ENCODE measurements around the gene TRPM1. TPM values are rescaled to one million over a fixed set of nuclear protein-coding genes. Genes with fewer than 3 reads are reported as not detected.

The TRPM1 gene
- total RNA-seq, 4 donors from 2014 or later, result 0.19 to 1.8 TPM; not detected in 2

GRCh38 chr15:31023841-31024240 is 77.7 kb downstream of the TRPM1 start:
- DNase-seq (ENCODE audit: low spot score), result no peak

DNA sequence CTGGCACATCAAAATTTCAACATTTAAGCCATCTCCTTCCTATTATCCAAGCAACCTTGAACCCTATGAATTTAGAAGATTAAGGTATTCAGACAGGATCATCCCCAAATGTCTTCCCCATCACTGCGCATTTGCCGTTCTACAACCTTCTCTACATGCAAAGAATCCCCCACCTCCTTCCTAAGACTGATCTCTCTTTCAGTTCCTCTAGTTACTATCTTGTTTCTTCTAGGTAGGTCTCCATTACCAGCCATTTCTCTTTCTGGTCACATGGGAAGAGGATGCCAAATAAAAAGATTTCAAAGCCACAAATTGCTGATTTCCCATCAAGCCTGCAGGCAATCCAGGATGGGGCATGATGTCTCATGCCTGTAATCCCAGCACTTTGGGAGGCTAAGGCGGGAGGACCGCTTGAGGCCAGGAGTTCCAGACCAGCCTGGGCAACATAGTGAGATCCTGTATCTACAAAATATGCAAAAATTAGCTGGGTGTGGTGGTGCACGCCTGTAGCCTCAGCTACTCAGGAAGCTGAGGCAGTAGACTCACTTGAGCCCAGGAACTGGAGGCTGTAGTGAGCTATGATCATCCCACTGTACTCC is 80.4 kb downstream of the TRPM1 start:
- ATAC-seq (ENCODE audit: low FRiP score) (no peak), DNase-seq (ENCODE audit: low spot score) (no peak)
- TF ChIP-seq, protein P1, sequence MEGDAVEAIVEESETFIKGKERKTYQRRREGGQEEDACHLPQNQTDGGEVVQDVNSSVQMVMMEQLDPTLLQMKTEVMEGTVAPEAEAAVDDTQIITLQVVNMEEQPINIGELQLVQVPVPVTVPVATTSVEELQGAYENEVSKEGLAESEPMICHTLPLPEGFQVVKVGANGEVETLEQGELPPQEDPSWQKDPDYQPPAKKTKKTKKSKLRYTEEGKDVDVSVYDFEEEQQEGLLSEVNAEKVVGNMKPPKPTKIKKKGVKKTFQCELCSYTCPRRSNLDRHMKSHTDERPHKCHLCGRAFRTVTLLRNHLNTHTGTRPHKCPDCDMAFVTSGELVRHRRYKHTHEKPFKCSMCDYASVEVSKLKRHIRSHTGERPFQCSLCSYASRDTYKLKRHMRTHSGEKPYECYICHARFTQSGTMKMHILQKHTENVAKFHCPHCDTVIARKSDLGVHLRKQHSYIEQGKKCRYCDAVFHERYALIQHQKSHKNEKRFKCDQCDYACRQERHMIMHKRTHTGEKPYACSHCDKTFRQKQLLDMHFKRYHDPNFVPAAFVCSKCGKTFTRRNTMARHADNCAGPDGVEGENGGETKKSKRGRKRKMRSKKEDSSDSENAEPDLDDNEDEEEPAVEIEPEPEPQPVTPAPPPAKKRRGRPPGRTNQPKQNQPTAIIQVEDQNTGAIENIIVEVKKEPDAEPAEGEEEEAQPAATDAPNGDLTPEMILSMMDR (IDR thresholded peaks at IDR 0.05), result no peak

More at GRCh38 chr15:31023841-31024240, 77.7 kb downstream of the TRPM1 start:
- TF ChIP-seq, protein P1 (IDR thresholded peaks at IDR 0.05), result no peak
- ATAC-seq (ENCODE audit: low FRiP score), result no peak

DNA sequence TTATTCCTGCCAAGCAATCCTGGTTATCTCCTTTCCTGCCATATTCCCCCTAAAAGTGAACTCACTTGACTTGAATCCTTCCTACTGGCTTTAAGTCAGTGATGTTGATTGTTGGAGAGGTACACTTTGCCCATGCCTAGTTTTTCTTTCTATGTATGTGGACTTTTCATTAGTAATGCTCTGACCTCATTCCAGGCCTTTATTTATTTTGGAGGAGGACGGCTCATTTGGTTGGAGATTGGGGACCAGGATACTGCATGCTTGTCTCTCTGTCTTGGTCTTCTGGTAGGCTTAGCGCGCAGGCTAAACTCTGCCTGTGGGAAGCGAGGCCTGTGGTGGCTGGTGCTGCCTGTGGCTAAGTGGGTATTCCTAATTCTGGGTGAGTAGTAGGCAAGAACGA is 81.0 kb downstream of the TRPM1 start:
- no peak for ATAC-seq (ENCODE audit: low FRiP score)
- TF ChIP-seq, protein P1 (IDR thresholded peaks at IDR 0.05), result no peak
- no peak for DNase-seq (ENCODE audit: low spot score)

- DNase-seq (ENCODE audit: low spot score) (no peak), ATAC-seq (ENCODE audit: low FRiP score) (no peak)
- TF ChIP-seq, protein P1 (IDR thresholded peaks at IDR 0.05), result no peak
These were observed 81.5 kb downstream of the TRPM1 start for GRCh38 chr15:31019986-31020385.

DNA sequence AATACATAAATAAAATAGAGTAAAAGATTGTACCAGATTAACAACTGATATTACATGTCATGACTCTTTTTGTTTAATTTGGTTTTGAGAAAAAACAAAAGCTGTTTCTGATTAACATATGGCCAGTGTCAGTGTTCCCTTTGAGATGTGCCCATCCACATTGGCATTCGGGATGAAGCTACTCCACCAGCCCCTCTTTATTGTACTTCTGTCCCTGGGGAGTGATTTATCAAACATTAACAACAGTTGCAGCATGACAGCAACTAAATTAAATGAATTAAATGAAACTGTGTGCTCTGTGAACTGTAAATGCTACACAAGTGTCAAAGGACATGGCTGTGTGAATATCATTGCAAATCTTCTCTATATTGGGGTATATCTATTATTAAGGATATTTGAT is 84.2 kb downstream of the TRPM1 start:
- no peak for ATAC-seq (ENCODE audit: low FRiP score)
- DNase-seq (ENCODE audit: low spot score), result no peak
- TF ChIP-seq, protein P1 (IDR thresholded peaks at IDR 0.05), result no peak

GRCh38 chr15:31016446-31016915 is 85.0 kb downstream of the TRPM1 start:
- ATAC-seq (ENCODE audit: low FRiP score) (no peak), DNase-seq (ENCODE audit: low spot score) (no peak)
- TF ChIP-seq, protein P1 (IDR thresholded peaks at IDR 0.05), result no peak

GRCh38 chr15:31014608-31014925 is 87.0 kb downstream of the TRPM1 start:
- DNase-seq (ENCODE audit: low spot score) (no peak), ATAC-seq (ENCODE audit: low FRiP score) (no peak)
- TF ChIP-seq, protein P1 (IDR thresholded peaks at IDR 0.05), result no peak
